K562 (cell line): ENCODE results near the gene TIMM17A. TPM values are rescaled to one million over a fixed set of nuclear protein-coding genes. Genes with fewer than 3 reads are reported as not detected.

Source experiments
- DACH1 ChIP-seq: fragments of 450-650 bp; IDR thresholded peaks from 2 replicates; pipeline ENCODE4 v1.6.1; 2018; ENCODE audit not compliant: partially characterized antibody
- DDX20 ChIP-seq: fragments of 450-650 bp; IDR thresholded peaks from 2 replicates; pipeline ENCODE4 v1.6.1; 2016; ENCODE audit warnings: missing genetic modification characterization, low read depth, mild to moderate bottlenecking, missing compliant biosample characterization, moderate library complexity
- ELF1 ChIP-seq: fragments of 200-800 bp; sonication (Bioruptor generic); IDR thresholded peaks from 2 replicates; pipeline ENCODE4 v1.6.1; 2016; ENCODE audit warnings: missing genetic modification characterization, missing compliant biosample characterization
- ELK1 ChIP-seq: sonication (generic); formaldehyde crosslinking; IDR thresholded peaks from 2 replicates; pipeline ENCODE4 v1.8.1; 2022; ENCODE audit warnings: missing genetic modification reagents
- EP300 ChIP-seq: IDR thresholded peaks from 2 replicates; pipeline ENCODE4 v1.6.1; 2012; ENCODE audit warnings: low read length, improper control_type of control experiment
- EP400 ChIP-seq: fragments of 450-650 bp; IDR thresholded peaks from 2 replicates; pipeline ENCODE4 v1.6.1; 2017; ENCODE audit warnings: antibody characterized with exemption, mild to moderate bottlenecking, moderate library complexity
- ERF ChIP-seq: fragments of 450-650 bp; formaldehyde crosslinking; IDR thresholded peaks from 2 replicates; pipeline ENCODE4 v1.4.0; 2020; ENCODE audit warnings: mild to moderate bottlenecking, mixed read lengths
- FOXJ2 ChIP-seq: fragments of 200-800 bp; sonication (Bioruptor generic); IDR thresholded peaks from 2 replicates; pipeline ENCODE4 v1.6.1; 2016; ENCODE audit warnings: missing genetic modification characterization, missing compliant biosample characterization
- HDGF ChIP-seq: fragments of 450-650 bp; IDR thresholded peaks from 2 replicates; pipeline ENCODE4 v1.6.1; 2016
- KLF1 ChIP-seq: fragments of 450-650 bp; IDR thresholded peaks from 2 replicates; pipeline ENCODE4 v1.6.1; 2016; ENCODE audit warnings: missing genetic modification characterization, missing compliant biosample characterization
- NFIC ChIP-seq: fragments of 450-650 bp; IDR thresholded peaks from 2 replicates; pipeline ENCODE4 v1.6.1; 2017; ENCODE audit warnings: mild to moderate bottlenecking, inconsistent platforms
- PHF21A ChIP-seq: fragments of 450-650 bp; IDR thresholded peaks from 2 replicates; pipeline ENCODE4 v1.6.1; 2017; ENCODE audit warnings: low read depth, borderline replicate concordance
- PHF8 ChIP-seq: fragments of 200-600 bp; sonication (generic); IDR thresholded peaks from 2 replicates; pipeline ENCODE4 v1.6.1; 2012; ENCODE audit warnings: mixed run types, mild to moderate bottlenecking, inconsistent platforms, low read length, moderate library complexity, borderline replicate concordance
- RBBP5 ChIP-seq: fragments of 200-600 bp; sonication (generic); IDR thresholded peaks from 2 replicates; pipeline ENCODE4 v1.6.1; 2012; ENCODE audit warnings: borderline replicate concordance, mild to moderate bottlenecking, low read length, control low read depth, inconsistent platforms; ENCODE audit not compliant: insufficient read depth, poor library complexity, severe bottlenecking
- SAFB2 ChIP-seq: fragments of 200-400 bp; formaldehyde crosslinking; IDR thresholded peaks from 2 replicates; pipeline ENCODE4 v1.6.1; 2018; ENCODE audit warnings: borderline replicate concordance, low read length, low read depth, moderate library complexity; ENCODE audit not compliant: severe bottlenecking
- SAP30 ChIP-seq: fragments of 200-600 bp; sonication (generic); IDR thresholded peaks from 2 replicates; pipeline ENCODE4 v1.6.1; 2012; ENCODE audit warnings: borderline replicate concordance, low read depth, mild to moderate bottlenecking, moderate library complexity, low read length, control low read depth, inconsistent platforms; ENCODE audit not compliant: insufficient read depth, poor library complexity, severe bottlenecking
- SOX6 ChIP-seq: fragments of 450-650 bp; IDR thresholded peaks from 2 replicates; pipeline ENCODE4 v1.6.1; 2014; ENCODE audit warnings: mild to moderate bottlenecking
- SRSF3 ChIP-seq: fragments of 200-400 bp; formaldehyde crosslinking; IDR thresholded peaks from 2 replicates; pipeline ENCODE4 v1.6.1; 2016; ENCODE audit warnings: mild to moderate bottlenecking, low read length, moderate library complexity; ENCODE audit not compliant: insufficient read depth
- TAF9B ChIP-seq: fragments of 450-650 bp; IDR thresholded peaks from 2 replicates; pipeline ENCODE4 v1.6.1; 2018; ENCODE audit warnings: mild to moderate bottlenecking; ENCODE audit not compliant: partially characterized antibody
- THAP7 ChIP-seq: fragments of 250-450 bp; sonication (Bioruptor Pico); IDR thresholded peaks from 2 replicates; pipeline ENCODE4 v1.5.0; 2021
- U2AF1 ChIP-seq: fragments of 200-400 bp; formaldehyde crosslinking; optimal IDR thresholded peaks from 2 replicates; pipeline ENCODE3; 2017; ENCODE audit warnings: mild to moderate bottlenecking, low read depth, low read length, moderate library complexity
- USF1 ChIP-seq: sonication (generic); formaldehyde crosslinking; IDR thresholded peaks from 2 replicates; pipeline ENCODE4 v1.9.0; 2022; ENCODE audit warnings: mild to moderate bottlenecking, missing genetic modification reagents
- ZNF184 ChIP-seq: sonication (generic); formaldehyde crosslinking; IDR thresholded peaks from 2 replicates; pipeline ENCODE4 v1.5.0; 2020; ENCODE audit warnings: missing genetic modification reagents
- ZNF224 ChIP-seq: sonication (generic); formaldehyde crosslinking; IDR thresholded peaks from 2 replicates; pipeline ENCODE4 v1.8.0; 2022; ENCODE audit warnings: mild to moderate bottlenecking, missing genetic modification reagents
- ZNF263 ChIP-seq: sonication (generic); formaldehyde crosslinking; IDR thresholded peaks from 2 replicates; pipeline ENCODE4 v1.8.0; 2022; ENCODE audit warnings: mild to moderate bottlenecking, missing genetic modification reagents, borderline replicate concordance
- ZNF589 ChIP-seq: fragments of 200-800 bp; sonication (Bioruptor generic); IDR thresholded peaks from 2 replicates; pipeline ENCODE4 v1.6.1; 2016; ENCODE audit warnings: low read depth, missing genetic modification characterization, missing compliant biosample characterization
- ZSCAN29 ChIP-seq: fragments of 450-650 bp; IDR thresholded peaks from 2 replicates; pipeline ENCODE4 v1.6.1; 2017
- polyA plus RNA-seq, 8 experiments: library from polyadenylated mRNA; depleted of rRNA in 4 of 8; stranded (reverse) in 5 of 8; unstranded in 3 of 8; fragments of >200 nt; fragmentation: Nextera tagmentation in 2 of 8; fragmentation: Illumina TruSeq in 1 of 8; extraction: Ambion mirVana in 2 of 8; extraction: Trizol in 1 of 8; gene quantifications; 2 replicates each; pipeline versions ENCODE4 v1.2.1 to v1.2.3, GENCODE V29; 2011 to 2014; ENCODE audit warnings: inconsistent platforms in 1 of 8, missing spikeins in 1 of 8
- total RNA-seq, 7 experiments: library from RNA; depleted of rRNA in 6 of 7; stranded (reverse); fragments of >200 nt in 6 of 7; fragmentation: Illumina TruSeq in 2 of 7; extraction: Trizol in 2 of 7; gene quantifications; 2 replicates each; pipeline versions ENCODE4 v1.2.1 to v1.2.3, GENCODE V29; 2011 to 2021; ENCODE audit warnings: low replicate concordance in 1 of 7

Gene TIMM17A
- total and polyA plus RNA-seq, 9 of the 15 experiments (the other 6 are each of a cell fraction or from before 2014, with no cell fraction given) = 116 to 744 (median 180) TPM

- TF ChIP-seq RBBP5 (peak; percentile 87), THAP7 (CRISPR knock-in tag) (no peak), EP400 (peak; percentile 85; the same call in 1 of the 2 replicates), U2AF1 (peak; percentile 74), SAFB2 (no peak), ZSCAN29 (no peak), NFIC (peak; percentile 76), DDX20 (tag) (no peak), PHF21A (no peak; the same call in 1 of the 2 replicates), ZNF263 (peak; percentile 100), ERF (peak; percentile 94), KLF1 (tag) (0 out of 2 replicates have a peak, but pooled peaks have one; percentile 20), SRSF3 (no peak), ELK1 (CRISPR knock-in tag) (no peak), ELF1 (tag) (peak; percentile 71), ZNF589 (no peak), PHF8 (peak; percentile 82), TAF9B (no peak), ZNF224 (CRISPR knock-in tag) (peak; percentile 22; the same call in 1 of the 2 replicates), DACH1 (no peak), USF1 (CRISPR knock-in tag) (0 out of 2 replicates have a peak, but pooled peaks have one; percentile 7), ZNF184 (CRISPR knock-in tag) (no peak), SOX6 (no peak), HDGF (no peak; the same call in 1 of the 2 replicates), SAP30 (peak; percentile 72), FOXJ2 (tag) (no peak), EP300 (0 out of 2 replicates have a peak, but pooled peaks have one; percentile 4)
Measured at GRCh38 chr1:201982623-201983379, 27.5 kb downstream of the TIMM17A start, which contains the start of gene RNPEP (continued).
